H1 (cell line): Measurements from ENCODE around the gene AKR1C2. TPM values are rescaled to one million over a fixed set of nuclear protein-coding genes. Genes with fewer than 3 reads are reported as not detected.
"Not testable (repeated sequence)": the region's sequence is repeated elsewhere in the genome, so short reads cannot be mapped to it uniquely, and the experiment has no call there.

Experiments
- CTCF ChIA-PET: fragments of 300-600 bp; sonication (Branson Sonifier 250); formaldehyde crosslinking; loops from one replicate; lab custom pipeline; 2021; ENCODE audit not compliant: partially characterized antibody; lab: Charles Lee
- POLR2A ChIA-PET: fragments of 300-600 bp; sonication (Branson Sonifier 250); formaldehyde crosslinking; loops from one replicate; lab custom pipeline; 2021; ENCODE audit warnings: inconsistent platforms; ENCODE audit not compliant: partially characterized antibody; lab: Charles Lee
- DNase-seq, 2 experiments: peaks; one replicate each; pipeline versions ENCODE4 v3.0.0 to v3.0.0-alpha.2; 2010 to 2022; ENCODE audit warnings: low spot score in 2 of 2, low read depth in 1 of 2, mixed read lengths in 1 of 2
- FAIRE-seq: peaks from 2 replicates; lab custom pipeline; 2011; peaks lifted over from hg19 to GRCh38; lab: Jason Lieb, UNC
- H2AFZ ChIP-seq: 2 replicates; pipeline ENCODE4 v1.8.1; 2012; ENCODE audit warnings: low read length, inconsistent platforms
- H2AK5ac ChIP-seq: 2 replicates; pipeline ENCODE4 v1.6.1; 2013; ENCODE audit warnings: low read depth, low read length
- H2BK120ac ChIP-seq: replicated peaks from 2 replicates; pipeline ENCODE3; 2013; ENCODE audit warnings: low read depth, low read length, inconsistent platforms
- H2BK12ac ChIP-seq: 2 replicates; pipeline ENCODE4 v1.6.1; 2013; ENCODE audit warnings: low read depth, low read length
- H2BK15ac ChIP-seq: 2 replicates; pipeline ENCODE4 v1.6.1; 2013; ENCODE audit warnings: low read length
- H2BK20ac ChIP-seq: 2 replicates; pipeline ENCODE4 v1.6.1; 2013; ENCODE audit warnings: low read length
- H2BK5ac ChIP-seq: 2 replicates; pipeline ENCODE4 v1.6.1; 2013; ENCODE audit warnings: low read depth, low read length
- H3K14ac ChIP-seq: 2 replicates; pipeline ENCODE4 v1.6.1; 2013; ENCODE audit warnings: inconsistent platforms; ENCODE audit not compliant: insufficient read length
- H3K18ac ChIP-seq: 2 replicates; pipeline ENCODE4 v1.6.1; 2013; ENCODE audit warnings: low read length; ENCODE audit errors: extremely low read depth
- H3K23ac ChIP-seq: 2 replicates; pipeline ENCODE4 v1.6.1; 2013; ENCODE audit warnings: inconsistent platforms; ENCODE audit not compliant: insufficient read length
- H3K23me2 ChIP-seq: 2 replicates; pipeline ENCODE4 v1.6.1; 2013; ENCODE audit warnings: low read depth, low read length
- H3K27ac ChIP-seq: 2 replicates; pipeline ENCODE4 v1.6.1; 2011; ENCODE audit warnings: low read depth, low read length, inconsistent platforms
- H3K27me3 ChIP-seq, 4 experiments: replicated peaks in 1 of 4; 1 replicate in 1 of 4; 2 replicates in 3 of 4; pipeline versions ENCODE4 v1.6.1 to v1.8.1; 2011 to 2013; ENCODE audit warnings: low read length in 3 of 4, mild to moderate bottlenecking in 3 of 4, inconsistent platforms in 2 of 4, mixed read lengths in 2 of 4, moderate library complexity in 1 of 4; ENCODE audit not compliant: control insufficient read depth in 3 of 4, insufficient read depth in 3 of 4; ENCODE audit errors: extremely low read depth in 1 of 4
- H3K36me3 ChIP-seq, 4 experiments: 2 replicates each; pipeline versions ENCODE4 v1.6.1 to v1.8.1; 2011 to 2013; ENCODE audit warnings: mild to moderate bottlenecking in 4 of 4, low read length in 3 of 4, moderate library complexity in 2 of 4, control low read depth in 1 of 4, inconsistent platforms in 1 of 4; ENCODE audit not compliant: insufficient read depth in 4 of 4, control insufficient read depth in 2 of 4
- H3K4ac ChIP-seq: replicated peaks from 2 replicates; pipeline ENCODE3; 2013; ENCODE audit warnings: low read length, low read depth, mixed read lengths, inconsistent platforms; ENCODE audit not compliant: insufficient read length
- H3K4me1 ChIP-seq, 4 experiments: replicated peaks in 1 of 4; 1 replicate in 1 of 4; 2 replicates in 3 of 4; pipeline versions ENCODE4 v1.6.1 to v1.8.1; 2011 to 2013; ENCODE audit warnings: low read length in 3 of 4, inconsistent platforms in 2 of 4, mixed read lengths in 1 of 4; ENCODE audit not compliant: insufficient read depth in 4 of 4, control insufficient read depth in 3 of 4
- H3K4me2 ChIP-seq, 2 experiments: 2 replicates each; pipeline versions ENCODE4 v1.6.1 to v1.8.1; 2011 to 2013; ENCODE audit warnings: low read depth in 2 of 2, low read length in 2 of 2, control low read depth in 1 of 2, inconsistent platforms in 1 of 2, mild to moderate bottlenecking in 1 of 2; ENCODE audit not compliant: insufficient read depth in 1 of 2
- H3K4me3 ChIP-seq, 4 experiments: fragments of 200-600, 300-600 bp in 1 of 4; sonication (generic), shearing (Covaris generic), sonication (Bioruptor Twin) in 1 of 4; 2 replicates each; pipeline versions ENCODE4 v1.5.1 to v1.8.1; 2011 to 2016; ENCODE audit warnings: low read length in 4 of 4, low read depth in 3 of 4, control low read depth in 2 of 4, inconsistent platforms in 2 of 4, mild to moderate bottlenecking in 2 of 4, mixed read lengths in 1 of 4, moderate library complexity in 1 of 4; ENCODE audit not compliant: insufficient read depth in 2 of 4; ENCODE audit errors: extremely low read depth in 1 of 4
- H3K56ac ChIP-seq: replicated peaks from 2 replicates; pipeline ENCODE3; 2013; ENCODE audit warnings: low read depth, mild to moderate bottlenecking, mixed read lengths, low read length, inconsistent platforms; ENCODE audit not compliant: insufficient read length
- H3K79me1 ChIP-seq: 2 replicates; pipeline ENCODE4 v1.6.1; 2013; ENCODE audit warnings: low read depth, low read length, control low read depth
- H3K79me2 ChIP-seq, 2 experiments: 2 replicates each; pipeline versions ENCODE4 v1.6.1 to v1.8.1; 2012 to 2013; ENCODE audit warnings: low read length in 2 of 2, mild to moderate bottlenecking in 2 of 2, inconsistent platforms in 1 of 2; ENCODE audit not compliant: insufficient read depth in 2 of 2, control insufficient read depth in 1 of 2
- H3K9ac ChIP-seq, 4 experiments: replicated peaks in 1 of 4; 1 replicate in 1 of 4; 2 replicates in 3 of 4; pipeline versions ENCODE4 v1.6.1 to v1.8.1; 2011 to 2013; ENCODE audit warnings: low read depth in 3 of 4, low read length in 3 of 4, control low read depth in 2 of 4, mild to moderate bottlenecking in 2 of 4, moderate library complexity in 2 of 4, inconsistent platforms in 1 of 4; ENCODE audit errors: extremely low read depth in 1 of 4
- H3K9me3 ChIP-seq, 2 experiments: 2 replicates each; pipeline versions ENCODE4 v1.6.1 to v1.8.1; 2012 to 2013; ENCODE audit warnings: mild to moderate bottlenecking in 2 of 2, moderate library complexity in 2 of 2, control low read depth in 1 of 2, inconsistent platforms in 1 of 2, low read depth in 1 of 2, low read length in 1 of 2, mixed read lengths in 1 of 2; ENCODE audit not compliant: insufficient read depth in 2 of 2
- H4K20me1 ChIP-seq, 2 experiments: replicated peaks in 1 of 2; 2 replicates each; pipeline versions ENCODE3 to v1.8.1; 2011 to 2013; ENCODE audit warnings: inconsistent platforms in 2 of 2, low read length in 2 of 2, mild to moderate bottlenecking in 1 of 2; ENCODE audit not compliant: insufficient read depth in 2 of 2, control insufficient read depth in 1 of 2
- H4K5ac ChIP-seq: 2 replicates; pipeline ENCODE4 v1.6.1; 2013; ENCODE audit warnings: low read length, low read depth, mixed read lengths, inconsistent platforms; ENCODE audit not compliant: insufficient read length
- H4K8ac ChIP-seq: 2 replicates; pipeline ENCODE4 v1.8.0; 2013; ENCODE audit warnings: mild to moderate bottlenecking, moderate library complexity, low read length, inconsistent platforms; ENCODE audit not compliant: insufficient read depth; ENCODE audit errors: extremely low read depth
- H4K91ac ChIP-seq: replicated peaks from 2 replicates; pipeline ENCODE3; 2013; ENCODE audit warnings: low read length, mixed read lengths, inconsistent platforms; ENCODE audit not compliant: insufficient read length
- WGBS, 2 experiments: shearing (Covaris generic) in 1 of 2; methylation state at CpG; one replicate each; pipeline versions ENCODE4 v1.1.6 to v1.1.7; 2013 to 2015; ENCODE audit warnings: low lambda C conversion rate in 2 of 2, mixed read lengths in 2 of 2, inconsistent platforms in 1 of 2, low coverage in 1 of 2, missing lambda C conversion rate in 1 of 2; ENCODE audit not compliant: insufficient replicate concordance in 2 of 2, insufficient coverage in 1 of 2, insufficient read length in 1 of 2; ENCODE audit errors: extremely low coverage in 1 of 2, missing lambda C conversion rate in 1 of 2; 5-methylcytosine and 5-hydroxymethylcytosine counted together
- long read RNA-seq, 2 experiments: library from RNA in 1 of 2; library from capped mRNA in 1 of 2; stranded (forward); transcript quantifications; one replicate each; pipeline ENCODE4 v2.0.0, GENCODE V29; 2021; ENCODE audit warnings: inconsistent platforms in 1 of 2
- polyA minus RNA-seq, 3 experiments: library from RNA; depleted of rRNA, polyadenylated mRNA; stranded (reverse); fragments of >200 nt; gene quantifications; 1 replicate in 2 of 3; 2 replicates in 1 of 3; pipeline ENCODE4 v1.2.3, GENCODE V29; 2011
- polyA plus RNA-seq, 7 experiments: library from polyadenylated mRNA; depleted of rRNA in 3 of 7; stranded (reverse) in 5 of 7; unstranded in 2 of 7; fragments of >200 nt in 5 of 7; fragments of 200-250 nt in 2 of 7; gene quantifications; 1 replicate in 5 of 7; 2 replicates in 1 of 7; 4 replicates in 1 of 7; pipeline versions ENCODE4 v1.2.1 to v1.2.3, GENCODE V29; 2011 to 2013; ENCODE audit warnings: missing spikeins in 2 of 7, mixed read lengths in 2 of 7
- total RNA-seq: library from RNA; stranded (reverse); fragmentation: NEBNext Ultra II Directional; extraction: Animal tissue kit (Norgen Biotek cat#: 25700); gene quantifications from 2 replicates; pipeline ENCODE4 v1.2.1, GENCODE V29; 2021

AKR1C2 gene
- 1.0 and 1.2 TPM in 2 replicates for total RNA-seq
- 0.50 and 0.77 TPM in 2 replicates for polyA plus RNA-seq (2011; rRNA removed)
- 0.61 TPM for polyA plus RNA-seq (2011; cell fraction: cytosol; rRNA removed)
- polyA plus RNA-seq (2011; cell fraction: nucleus; rRNA removed) = 1.0 TPM
- 0.47 to 1.3 TPM (median 0.90 TPM) in 4 replicates for polyA plus RNA-seq (2012, experiment 1 of 2)
- 0.50 TPM for polyA plus RNA-seq (2012, experiment 2 of 2)
- polyA plus RNA-seq (2013, experiment 1 of 2) = 0.99 TPM
- polyA plus RNA-seq (2013, experiment 2 of 2) = 0.83 TPM
- polyA minus RNA-seq (2011; rRNA and poly(A)+ RNA removed) = 0.44 TPM in 1 of 2 replicates, not detected in the other
- not detected for polyA minus RNA-seq (2011; cell fraction: cytosol; rRNA and poly(A)+ RNA removed)
- 0.60 TPM for polyA minus RNA-seq (2011; cell fraction: nucleus; rRNA and poly(A)+ RNA removed)
- long read RNA-seq, experiment 1, partial matches to known transcripts = 2 of 2 reads
- long read RNA-seq, experiment 1, other reads (novel, unspliced or antisense) = 0 of 2 reads
- long read RNA-seq, experiment 2 = 0 reads

DNA sequence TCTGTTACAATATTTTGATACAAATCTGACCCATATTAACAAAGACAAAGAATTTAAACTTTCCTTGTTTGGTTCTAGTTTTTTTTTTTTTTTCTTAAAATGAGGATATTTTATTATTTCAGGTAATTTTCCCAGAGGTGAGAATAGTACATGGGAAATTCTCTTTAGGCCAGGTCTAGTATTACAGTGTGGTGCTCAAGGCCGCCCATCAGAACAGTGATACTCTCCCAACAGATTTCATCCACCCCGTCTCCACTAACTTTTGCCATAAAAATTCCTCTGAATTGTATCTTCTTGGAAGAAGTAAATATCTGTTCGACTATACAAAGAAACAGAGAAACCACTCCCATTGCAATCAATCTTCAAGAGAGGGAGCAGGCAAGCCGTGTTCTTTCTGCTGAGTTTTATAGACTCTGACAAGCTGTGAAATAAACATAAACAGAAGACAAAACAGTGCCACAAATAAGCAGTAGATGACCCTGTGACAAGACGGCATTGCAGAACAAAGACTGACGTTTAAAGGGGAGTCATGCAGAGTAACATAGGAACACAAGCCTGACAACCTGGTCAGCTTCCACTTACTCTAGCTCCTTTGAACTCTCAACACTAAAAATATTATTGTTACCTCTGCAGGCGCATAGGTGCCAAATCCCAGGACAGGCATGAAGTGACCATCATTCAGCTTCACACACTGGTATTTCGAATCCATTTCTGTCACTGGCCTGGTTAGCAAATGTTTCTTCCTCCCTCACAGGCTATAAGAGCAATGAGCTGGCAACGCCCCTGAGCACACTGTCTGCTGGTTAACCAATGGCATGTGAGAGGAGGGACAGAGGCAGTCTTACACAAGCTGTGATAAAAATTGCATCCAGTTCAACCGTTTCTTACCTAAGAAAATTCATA is at the start of gene AKR1C2:
AKR1C2 (minus strand) TSS at position 731 of the 903 bp plus-strand sequence; CDS start at position 709, 22 bp downstream.
- H2BK12ac ChIP-seq, H2AK5ac ChIP-seq, H3K4ac ChIP-seq, H3K4me1 ChIP-seq, H4K5ac ChIP-seq, H3K36me3 ChIP-seq, H3K9ac ChIP-seq, DNase-seq, H3K23me2 ChIP-seq, H3K56ac ChIP-seq, H2BK120ac ChIP-seq, H2BK20ac ChIP-seq, H3K4me3 ChIP-seq, H3K9me3 ChIP-seq, H3K79me2 ChIP-seq, H2BK5ac ChIP-seq, H2BK15ac ChIP-seq, H2AFZ ChIP-seq, H3K79me1 ChIP-seq, H4K20me1 ChIP-seq, H4K91ac ChIP-seq, H4K8ac ChIP-seq, H3K23ac ChIP-seq, H3K14ac ChIP-seq, H3K4me2 ChIP-seq, H3K27me3 ChIP-seq, H3K27ac ChIP-seq, H3K18ac ChIP-seq, POLR2A ChIA-PET: not testable (repeated sequence)
- WGBS, 2 experiments = 78% methylated on average over 9 of the region's 10 CpGs; no CpG with 5 or more reads in 1 of the 2 experiments
- CTCF ChIA-PET = interaction anchor here (2.3 kb wide), 1 partner anchor 21 kb away, joined by 11 read pairs; no protein-coding TSS in a partner anchor
- peak; percentile 98 for FAIRE-seq
